Activated CD4-positive, CD25-positive, alpha-beta regulatory T cell (primary cell): Measurements from ENCODE around the gene GNA15.

Experiments
- DNase-seq, 4 experiments: peaks; one replicate each; lab custom pipeline; 2025; lab: John Stamatoyannopoulos, UW

The GNA15 gene

GRCh38 chr19:3121396-3121795, 14.4 kb upstream of the GNA15 start:
- no peak for DNase-seq

DNA sequence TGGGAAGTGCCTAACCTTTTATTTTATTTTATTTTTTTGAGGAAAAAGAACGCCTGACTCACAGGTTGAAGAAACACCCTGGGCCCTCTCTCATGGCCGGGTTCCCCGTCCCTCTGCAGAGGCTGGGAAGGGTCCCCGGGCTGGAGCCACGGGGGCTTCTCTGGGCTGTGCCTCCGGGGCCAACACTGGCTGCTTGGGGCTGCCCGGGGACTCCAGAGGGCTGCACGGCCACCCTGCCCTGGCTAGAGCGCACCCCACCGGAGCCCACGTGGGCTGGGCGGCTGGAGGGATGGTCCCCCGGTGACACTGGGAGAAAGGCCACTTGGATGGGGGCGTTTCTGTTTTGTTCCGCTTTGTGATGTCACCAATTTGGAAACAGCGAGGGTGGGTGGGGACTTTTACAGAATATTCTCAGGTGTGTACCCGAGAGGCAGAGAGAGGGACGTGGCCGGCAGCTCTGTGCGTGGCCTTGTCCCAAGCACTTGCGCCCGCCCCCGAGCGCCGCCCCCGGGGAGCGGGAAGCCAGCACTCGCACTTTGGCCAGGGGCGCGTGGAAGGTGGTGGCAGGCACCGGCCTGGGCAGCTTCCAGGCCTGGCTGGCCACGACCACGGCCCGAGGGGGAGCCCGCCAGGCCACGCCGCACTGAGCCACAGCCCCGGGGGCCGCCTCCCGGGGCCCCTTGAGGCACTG, 13.9 kb upstream of the GNA15 start:
- DNase-seq = no peak

DNA sequence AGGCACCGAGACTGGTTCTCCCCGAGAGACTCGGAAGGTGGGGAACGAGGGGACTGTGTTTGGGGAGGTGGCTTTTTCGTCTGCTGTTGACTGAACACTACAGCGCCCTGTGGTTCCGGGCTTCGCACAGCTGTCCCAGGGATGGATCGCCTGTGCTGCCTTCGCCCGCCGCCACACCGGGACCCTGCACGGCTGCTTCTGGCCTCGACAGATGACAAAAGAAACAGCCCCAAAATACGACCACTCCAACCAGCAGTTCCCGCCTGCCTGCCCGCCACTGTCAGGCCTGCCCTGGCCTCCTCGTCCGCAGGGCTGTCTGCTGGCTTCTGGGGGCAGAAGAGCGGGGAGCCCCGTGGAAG, 13.3 kb upstream of the GNA15 start:
- DNase-seq = no peak

- no peak for DNase-seq
Observed at GRCh38 chr19:3123088-3123721, 12.6 kb upstream of the GNA15 start.

- no peak for DNase-seq
Observed at GRCh38 chr19:3123956-3124355, 11.9 kb upstream of the GNA15 start.

GRCh38 chr19:3124630-3125029, 11.2 kb upstream of the GNA15 start:
- no peak for DNase-seq

DNA sequence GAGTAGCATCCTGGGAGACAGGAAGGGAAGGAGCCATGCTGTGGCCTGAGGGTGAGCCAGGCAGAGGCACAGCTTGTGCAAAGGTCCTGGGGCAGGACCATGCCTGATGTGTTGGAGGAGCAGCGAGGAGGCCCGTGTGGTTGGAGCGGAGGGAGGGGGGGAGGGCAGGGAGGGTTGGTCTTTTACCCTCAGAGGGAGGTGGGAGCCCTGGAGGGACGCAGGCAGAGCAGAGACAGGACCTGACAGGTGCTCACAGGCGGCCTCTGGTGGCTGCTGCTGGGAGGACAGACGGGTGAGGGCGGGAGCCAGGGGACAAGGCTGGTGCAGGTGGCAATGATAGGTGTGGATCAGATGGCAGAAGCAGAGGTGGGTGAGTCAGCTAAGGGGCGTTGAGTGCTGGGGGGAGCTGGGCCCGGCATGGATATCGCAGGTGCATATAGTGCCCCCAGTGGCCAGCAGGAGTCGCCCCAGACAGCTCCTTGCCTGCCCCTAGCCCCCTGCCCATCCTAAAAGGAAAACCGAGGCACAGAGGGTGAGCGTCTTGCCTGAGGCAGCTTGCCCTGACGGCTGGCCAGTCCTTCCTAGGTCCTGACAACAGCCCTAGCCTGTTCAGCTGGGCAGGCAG, 9.8 kb upstream of the GNA15 start:
- peak; percentile 45 to 77 (median 62) for DNase-seq

GRCh38 chr19:3129112-3129511, 6.7 kb upstream of the GNA15 start:
- DNase-seq = no peak

DNA sequence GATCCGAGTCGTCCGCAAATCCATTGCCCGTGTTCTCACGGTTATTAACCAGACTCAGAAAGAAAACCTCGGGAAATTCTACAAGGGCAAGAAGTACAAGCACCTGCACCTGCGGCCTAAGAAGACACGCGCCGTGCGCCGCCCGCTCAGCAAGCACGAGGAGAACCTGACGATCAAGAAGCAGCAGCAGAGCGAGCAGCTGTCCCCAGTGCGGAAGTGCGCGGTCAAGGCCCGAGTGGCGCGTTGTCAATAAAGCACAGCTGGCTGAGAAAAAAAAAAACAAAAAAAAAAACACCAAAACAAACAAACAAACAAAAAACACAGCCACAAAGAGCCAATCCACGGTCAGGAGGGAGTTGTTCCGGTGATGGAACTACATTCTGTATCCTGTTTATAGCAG, 4.7 kb upstream of the GNA15 start:
- DNase-seq = no peak

DNA sequence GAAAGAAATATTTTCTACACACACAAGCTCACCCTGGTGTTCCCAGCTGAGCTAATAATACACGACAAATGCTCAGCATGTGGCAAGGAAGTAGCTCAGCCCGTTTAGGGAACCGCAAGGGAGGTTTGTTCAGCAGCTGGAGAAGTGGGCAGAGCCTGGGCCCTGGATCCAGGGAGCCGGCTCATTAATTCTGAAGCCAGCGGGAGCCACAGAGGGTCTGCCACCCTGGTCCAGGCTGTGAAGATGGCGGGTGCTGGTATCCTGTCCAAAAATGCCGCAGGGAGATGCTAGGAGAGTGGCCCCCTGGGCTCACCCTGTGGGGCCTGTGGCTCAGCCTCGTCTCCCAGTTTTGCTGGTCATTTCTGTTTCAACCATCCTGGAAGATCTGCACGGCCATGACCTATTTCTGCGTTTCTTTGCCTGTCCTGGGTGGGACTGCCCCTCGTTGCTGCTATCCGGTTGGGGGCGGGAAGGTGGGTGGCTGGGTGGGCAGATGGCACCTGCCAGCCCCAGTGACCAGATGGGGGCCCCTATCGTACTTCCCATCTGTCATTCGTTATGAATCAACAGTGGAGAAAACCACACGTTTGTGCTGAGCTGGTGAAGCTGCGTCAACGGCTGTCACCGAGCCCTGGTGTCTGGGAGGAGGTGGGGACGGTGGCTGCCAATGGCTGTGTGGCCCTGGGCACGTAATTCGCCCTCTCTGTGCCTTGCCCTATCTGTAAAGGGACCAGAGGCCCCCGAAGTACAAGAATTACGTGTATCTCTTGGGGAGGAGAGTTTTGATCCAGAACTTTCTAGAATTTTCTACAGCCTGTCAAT, 2.7 kb upstream of the GNA15 start:
- DNase-seq = peak in 3 of 4 experiments; percentile 23 to 46 (median 32)

- no peak for DNase-seq
Observed at GRCh38 chr19:3133793-3134116, 2.1 kb upstream of the GNA15 start.

DNA sequence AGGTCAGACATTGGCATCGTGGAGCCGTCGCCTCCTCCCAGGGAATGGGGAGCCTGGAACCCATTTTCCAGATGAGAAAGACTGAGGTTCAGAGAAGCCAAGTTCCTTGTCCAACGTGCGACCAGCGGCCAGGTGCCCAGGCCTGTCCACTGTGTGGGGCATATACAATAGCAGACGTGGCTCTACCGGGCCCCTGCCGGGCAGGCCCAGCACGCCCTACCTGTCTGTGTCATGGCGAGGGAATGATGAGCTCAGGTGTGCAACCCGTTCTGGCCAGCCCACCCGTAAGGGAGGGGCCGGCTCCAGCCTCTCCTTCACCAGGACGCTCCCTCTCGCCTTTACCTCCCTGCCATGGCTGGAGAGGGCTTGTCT, 837 bp downstream of the GNA15 start:
- DNase-seq = no peak

DNA sequence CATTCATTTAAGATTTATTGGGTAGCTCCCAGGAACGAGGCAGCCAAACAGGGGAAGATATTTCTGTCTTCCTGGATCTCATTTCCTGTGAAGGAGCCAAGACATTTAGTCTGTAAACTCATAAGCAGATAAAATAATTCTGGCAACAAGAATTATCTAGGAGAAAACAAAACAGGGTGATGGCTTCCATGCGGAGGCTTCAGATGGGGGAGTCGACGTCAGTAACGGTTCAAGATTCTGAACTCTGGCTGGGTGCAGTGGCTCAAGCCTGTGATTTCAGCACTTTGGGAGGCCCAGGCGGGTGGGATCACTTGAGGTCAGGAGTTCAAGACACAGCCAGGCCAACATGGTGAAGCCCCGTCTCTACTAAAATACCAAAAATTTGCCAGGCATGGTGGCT, 1.3 kb downstream of the GNA15 start:
- no peak for DNase-seq

DNA sequence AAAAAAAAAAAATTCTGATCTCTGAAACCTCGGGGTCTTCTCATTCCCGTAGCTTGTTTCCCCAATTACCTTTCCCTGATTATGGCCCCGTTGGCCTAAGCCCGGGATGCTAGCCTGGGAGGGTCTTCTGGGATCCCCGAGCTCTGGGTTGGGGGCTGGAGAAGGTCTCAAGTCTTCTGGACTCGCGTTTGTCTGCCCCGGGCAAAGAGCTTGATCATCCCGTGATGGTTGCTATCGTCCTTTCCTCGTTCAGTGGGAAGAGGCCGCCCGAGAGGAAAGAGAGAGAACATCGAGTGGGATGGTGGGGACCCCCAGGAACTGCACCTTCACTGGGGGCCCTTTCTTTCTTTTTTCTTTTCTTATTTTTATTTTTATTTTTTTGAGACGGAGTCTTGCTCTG, 2.4 kb downstream of the GNA15 start:
- DNase-seq = no peak

DNA sequence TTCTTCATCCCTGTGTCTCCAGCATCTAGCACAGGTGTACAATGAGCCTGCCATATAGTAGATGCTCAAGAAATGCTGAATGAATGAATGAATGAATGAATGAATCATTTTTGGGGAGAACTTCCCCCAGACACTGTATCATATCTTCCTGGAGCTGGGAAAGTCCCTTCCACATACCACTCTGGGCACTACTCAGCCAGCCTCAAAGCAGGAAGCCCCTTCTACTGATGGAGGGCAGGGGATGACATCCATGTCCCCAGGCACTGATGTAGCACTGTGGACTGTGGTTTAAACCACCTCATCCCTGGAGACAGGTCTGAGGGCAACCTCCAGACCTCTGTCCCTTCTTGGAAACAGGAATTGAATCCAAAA, 4.8 kb downstream of the GNA15 start:
- DNase-seq = no peak

DNA sequence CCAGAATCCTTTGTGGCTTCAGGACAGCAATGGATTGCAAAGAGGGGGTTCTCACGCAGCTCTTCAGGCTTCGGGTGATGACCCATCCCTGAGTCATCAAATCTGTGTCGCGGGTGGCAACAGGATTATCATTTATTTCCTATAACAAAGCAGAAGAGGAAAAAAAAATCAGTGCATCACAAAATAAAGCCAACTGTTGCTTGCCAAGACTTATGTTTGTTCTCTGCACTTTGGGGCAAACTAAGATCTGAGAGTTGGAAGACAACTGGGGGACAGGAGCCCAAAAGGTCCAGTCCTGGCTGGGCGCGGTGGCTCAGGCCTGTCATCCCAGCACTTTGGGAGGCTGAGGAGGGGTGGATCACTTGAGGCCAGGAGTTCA, 6.4 kb downstream of the GNA15 start:
- DNase-seq = no peak

GRCh38 chr19:3142781-3143337, 7.0 kb downstream of the GNA15 start:
- DNase-seq = no peak

- DNase-seq = no peak
Observed at GRCh38 chr19:3145909-3146676, 10.3 kb downstream of the GNA15 start.

- DNase-seq = peak; percentile 41 to 68 (median 56)
Observed at GRCh38 chr19:3146677-3147100, 10.9 kb downstream of the GNA15 start.

DNA sequence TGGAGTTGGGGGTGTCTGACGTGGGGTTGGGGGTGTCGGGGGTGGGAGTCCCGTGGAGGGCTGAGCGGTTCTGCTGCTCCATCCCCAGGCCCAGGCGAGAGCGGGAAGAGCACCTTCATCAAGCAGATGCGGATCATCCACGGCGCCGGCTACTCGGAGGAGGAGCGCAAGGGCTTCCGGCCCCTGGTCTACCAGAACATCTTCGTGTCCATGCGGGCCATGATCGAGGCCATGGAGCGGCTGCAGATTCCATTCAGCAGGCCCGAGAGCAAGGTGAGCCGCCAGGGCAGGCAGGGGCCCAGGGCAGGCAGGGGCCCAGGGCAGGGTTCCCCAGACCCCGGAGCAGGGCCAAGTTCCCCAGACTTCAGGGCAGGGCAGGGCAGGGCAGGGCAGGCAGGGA, 12.7 kb downstream of the GNA15 start:
- no peak for DNase-seq

DNA sequence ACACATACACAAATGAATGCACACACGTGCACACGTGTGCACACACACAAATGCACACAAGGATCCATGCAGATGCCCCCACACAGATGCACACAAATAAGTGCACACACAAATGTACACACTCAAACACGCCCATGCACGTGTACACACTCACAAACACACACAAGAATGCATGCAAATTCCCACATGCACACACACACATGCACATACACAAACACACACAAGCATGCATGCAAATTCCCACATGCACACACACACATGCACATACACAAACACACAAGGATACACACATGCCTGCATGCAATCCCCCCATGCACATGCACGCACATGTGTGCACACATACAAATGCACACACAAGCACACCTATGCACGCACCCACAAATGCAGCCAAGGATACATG, 13.3 kb downstream of the GNA15 start:
- no peak for DNase-seq
